GM12801 (cell line): Measurements from ENCODE around the gene HEXIM2.

Experiments used
- TF ChIP-seq, protein P1 (sequence below): IDR thresholded peaks from one replicate; pipeline ENCODE4 v1.5.1; 2011; ENCODE audit warnings: control low read depth; ENCODE audit not compliant: insufficient read length; ENCODE audit errors: extremely low read depth

Gene HEXIM2

GRCh38 chr17:45123076-45123770, 38.5 kb upstream of the HEXIM2 start:
- TF ChIP-seq, protein P1, sequence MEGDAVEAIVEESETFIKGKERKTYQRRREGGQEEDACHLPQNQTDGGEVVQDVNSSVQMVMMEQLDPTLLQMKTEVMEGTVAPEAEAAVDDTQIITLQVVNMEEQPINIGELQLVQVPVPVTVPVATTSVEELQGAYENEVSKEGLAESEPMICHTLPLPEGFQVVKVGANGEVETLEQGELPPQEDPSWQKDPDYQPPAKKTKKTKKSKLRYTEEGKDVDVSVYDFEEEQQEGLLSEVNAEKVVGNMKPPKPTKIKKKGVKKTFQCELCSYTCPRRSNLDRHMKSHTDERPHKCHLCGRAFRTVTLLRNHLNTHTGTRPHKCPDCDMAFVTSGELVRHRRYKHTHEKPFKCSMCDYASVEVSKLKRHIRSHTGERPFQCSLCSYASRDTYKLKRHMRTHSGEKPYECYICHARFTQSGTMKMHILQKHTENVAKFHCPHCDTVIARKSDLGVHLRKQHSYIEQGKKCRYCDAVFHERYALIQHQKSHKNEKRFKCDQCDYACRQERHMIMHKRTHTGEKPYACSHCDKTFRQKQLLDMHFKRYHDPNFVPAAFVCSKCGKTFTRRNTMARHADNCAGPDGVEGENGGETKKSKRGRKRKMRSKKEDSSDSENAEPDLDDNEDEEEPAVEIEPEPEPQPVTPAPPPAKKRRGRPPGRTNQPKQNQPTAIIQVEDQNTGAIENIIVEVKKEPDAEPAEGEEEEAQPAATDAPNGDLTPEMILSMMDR, result no peak

DNA sequence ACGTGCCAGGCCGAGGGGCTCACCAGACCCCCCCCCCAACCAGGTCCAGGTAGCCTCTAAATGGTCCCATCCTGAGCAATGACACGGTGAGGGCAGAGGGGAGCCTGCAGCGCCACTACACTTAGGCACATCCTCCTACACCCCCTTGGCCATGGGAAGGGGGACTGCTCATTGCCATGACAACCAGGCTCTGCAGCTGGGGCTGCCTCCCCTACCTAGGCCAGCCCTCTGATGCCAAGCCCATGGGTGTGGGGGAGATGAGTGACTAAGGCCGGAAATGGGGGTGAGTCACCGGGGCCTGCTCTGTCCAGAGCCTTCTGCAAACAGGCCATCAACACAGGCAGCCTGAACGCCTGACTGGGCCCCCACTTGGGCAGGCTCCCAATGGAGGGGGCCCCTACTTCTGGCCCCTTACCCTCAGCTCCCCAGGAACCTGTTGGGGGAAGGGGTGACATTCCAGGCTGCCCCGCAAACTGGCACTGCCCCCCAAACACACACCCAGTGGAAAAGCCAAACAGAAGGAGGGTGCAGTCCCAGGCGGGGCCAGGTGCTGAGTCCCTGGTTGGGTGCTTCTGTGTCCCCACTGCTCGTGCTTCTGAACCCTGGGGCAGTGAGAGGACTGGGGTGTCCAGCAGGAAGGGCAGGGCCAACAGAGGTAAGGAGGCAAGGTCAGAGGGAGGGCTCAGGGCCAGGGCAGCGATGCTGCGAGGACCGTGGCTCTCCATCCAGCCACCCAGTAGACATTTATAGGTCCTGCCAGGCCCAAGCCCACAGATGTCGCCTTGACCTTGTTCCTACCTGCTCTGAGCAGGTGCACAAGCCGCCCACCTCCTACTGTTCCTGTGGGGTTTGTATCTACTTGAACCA, 37.5 kb upstream of the HEXIM2 start:
- TF ChIP-seq, protein P1, result no peak

DNA sequence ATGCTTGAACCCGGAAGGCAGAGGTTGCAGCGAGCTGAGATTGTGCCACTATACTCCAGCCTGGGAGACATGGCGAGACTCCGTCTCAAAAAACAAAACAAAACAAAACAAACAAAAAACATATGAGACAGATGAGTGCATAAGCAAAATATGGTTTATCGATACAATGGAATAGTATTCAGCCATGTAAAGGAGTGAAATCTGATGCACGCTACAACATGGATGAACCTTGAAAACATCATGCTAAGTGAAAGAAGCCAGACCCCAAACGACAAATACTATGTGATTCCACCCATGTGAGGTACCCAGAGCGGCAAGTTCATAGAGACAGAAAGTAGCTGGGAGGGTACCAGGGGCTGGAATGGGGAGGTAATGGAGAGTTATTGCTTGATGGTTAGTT, 36.2 kb upstream of the HEXIM2 start:
- TF ChIP-seq, protein P1, result no peak

DNA sequence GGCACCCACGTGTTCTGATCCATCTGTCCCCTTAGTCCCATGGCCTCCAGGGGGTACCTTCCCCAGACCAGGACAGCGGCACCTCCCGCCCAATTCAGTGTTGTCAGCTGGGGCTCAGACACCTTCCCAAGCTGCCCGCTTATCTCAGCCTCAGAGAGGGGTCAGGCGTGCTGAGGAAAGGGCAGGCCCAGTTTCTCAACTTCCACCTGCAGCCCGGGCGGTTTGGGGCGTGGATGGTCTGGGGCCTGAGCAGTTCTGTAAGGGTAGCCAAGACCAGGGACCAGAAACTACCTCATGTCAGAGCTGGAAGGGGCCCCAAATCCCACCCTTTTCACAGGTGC, 34.5 kb upstream of the HEXIM2 start:
- TF ChIP-seq, protein P1, result no peak

GRCh38 chr17:45127548-45128300, 34.0 kb upstream of the HEXIM2 start:
- TF ChIP-seq, protein P1, result no peak

- TF ChIP-seq, protein P1, result no peak
Observed at GRCh38 chr17:45128331-45128730, 33.3 kb upstream of the HEXIM2 start.

- TF ChIP-seq, protein P1, result no peak
Observed at GRCh38 chr17:45128989-45129388, 32.7 kb upstream of the HEXIM2 start.
